ENCODE results near the gene ATP2A1.

ATP2A1 gene

GRCh38 chr16:28879841-28880588 lies 1.7 kb downstream of the ATP2A1 start (continued):
- peak; percentile 84 for TF ChIP-seq KLF1 (tag by site-specific recombination; IDR thresholded peaks at IDR 0.05)
- peak; percentile 74 for TF ChIP-seq ZEB2 (tag by site-specific recombination; IDR thresholded peaks at IDR 0.05)

- ChIA-PET POLR2A (interaction anchor here (0.5 to 2.5 kb wide), 6 partner anchors 16 to 64 kb away, joined by 3 to 13 read pairs (median 6); partner anchors contain the start of genes ATXN2L and TUFM), CTCF (interaction anchor here (0.6 to 2.1 kb wide), 4 partner anchors 64 to 1151 kb away, joined by 3 to 10 read pairs (median 4); no protein-coding TSS in a partner anchor)
- Histone ChIP-seq H3K4me1 (ENCODE audit: control insufficient read depth, insufficient read depth, low read length) (peaks cover 11% of the 10 kb centered on the region), H3K36me3 (ENCODE audit: control insufficient read depth in 2 of 2, insufficient read depth in 1 of 2, low read length in 2 of 2) (peaks cover 0 to 5% of the 10 kb centered on the region in 2 experiments; a peak in 2 of 3 replicates), H3K9me3 (ENCODE audit: control insufficient read depth, insufficient read depth, low read depth, low read length) (no peaks in the 10 kb centered on the region), H3K4me3 (ENCODE audit: low read depth, low read length) (no peak overlapping the region), H3K27ac (ENCODE audit: extremely low read depth, low read depth, low read length) (peak overlapping the region; percentile 60; the same call in 1 of the 2 replicates)
- TF ChIP-seq ZNF26 (tag by site-specific recombination; IDR thresholded peaks at IDR 0.05), result no peak
- TF ChIP-seq ZNF394 (tag by site-specific recombination; IDR thresholded peaks at IDR 0.05; ENCODE audit: borderline replicate concordance), result peak; percentile 89
- TF ChIP-seq ZNF600 (tag by site-specific recombination; IDR thresholded peaks at IDR 0.05), result peak; percentile 16; the same call in 1 of the 2 replicates
- peak; percentile 40 for TF ChIP-seq GLIS1 (tag by site-specific recombination; IDR thresholded peaks at IDR 0.05)
- no peak; the same call in 1 of the 2 replicates for TF ChIP-seq ZEB2 (tag by site-specific recombination; IDR thresholded peaks at IDR 0.05)
- TF ChIP-seq ZNF335 (tag by site-specific recombination; conservative IDR thresholded peaks at IDR 0.05), result peak; percentile 71
- TF ChIP-seq ZNF274 (IDR thresholded peaks at IDR 0.05; ENCODE audit: low read length), result no peak
- TF ChIP-seq ZNF274 (tag by site-specific recombination; IDR thresholded peaks at IDR 0.05; ENCODE audit: borderline replicate concordance), result no peak
- no peak for TF ChIP-seq KLF1 (tag by site-specific recombination; IDR thresholded peaks at IDR 0.05)
- no peak for TF ChIP-seq TSHZ1 (tag by site-specific recombination; IDR thresholded peaks at IDR 0.05; ENCODE audit: borderline replicate concordance)
- no peak for TF ChIP-seq ZBTB6 (tag by site-specific recombination; IDR thresholded peaks at IDR 0.05)
- peak; percentile 3 for TF ChIP-seq ZIC2 (tag by site-specific recombination; IDR thresholded peaks at IDR 0.05)
- TF ChIP-seq ZNF548 (tag by site-specific recombination; IDR thresholded peaks at IDR 0.05), result no peak
- TF ChIP-seq ZNF555 (tag by site-specific recombination; conservative IDR thresholded peaks at IDR 0.05), result no peak
- no peak for TF ChIP-seq ZNF24 (tag by site-specific recombination; IDR thresholded peaks at IDR 0.05)
- no peak for TF ChIP-seq ZFP41 (tag by site-specific recombination; IDR thresholded peaks at IDR 0.05; ENCODE audit: borderline replicate concordance)
- no peak for TF ChIP-seq ZNF280D (tag by site-specific recombination; IDR thresholded peaks at IDR 0.05)
- TF ChIP-seq SP2 (tag by site-specific recombination; IDR thresholded peaks at IDR 0.05), result no peak
- 0 out of 2 replicates have a peak, but pooled peaks have one; percentile 2 for TF ChIP-seq ZBTB44 (tag by site-specific recombination; IDR thresholded peaks at IDR 0.05)
- TF ChIP-seq KLF7 (tag by site-specific recombination; IDR thresholded peaks at IDR 0.05; ENCODE audit: borderline replicate concordance), result no peak
- TF ChIP-seq ZNF660 (tag by site-specific recombination; IDR thresholded peaks at IDR 0.05), result no peak
- TF ChIP-seq PRDM6 (tag by site-specific recombination; IDR thresholded peaks at IDR 0.05), result no peak
Observed at GRCh38 chr16:28880589-28880915, 2.3 kb downstream of the ATP2A1 start.
